Measurements from ENCODE around the gene TMEM106B.

- TF ChIP-seq POLR2AphosphoS5 (IDR thresholded peaks at IDR 0.05; ENCODE audit: low read depth) (no peak), CTCF (IDR thresholded peaks at IDR 0.05; ENCODE audit: insufficient read depth, low read length) (no peak), GABPA (IDR thresholded peaks at IDR 0.05; ENCODE audit: low read depth) (no peak), REST (IDR thresholded peaks at IDR 0.05; ENCODE audit: insufficient replicate concordance, low read depth) (no peak), SPI1 (IDR thresholded peaks at IDR 0.05; ENCODE audit: borderline replicate concordance, low read depth) (no peak)
Measured at GRCh38 chr7:12229046-12229445, 18.0 kb downstream of the TMEM106B start.
